Peyer's patch (tissue), 4 donors: ENCODE data around the gene LRIT2. TPM values are rescaled to one million over a fixed set of nuclear protein-coding genes. Genes with fewer than 3 reads are reported as not detected.

Experiments used
- DNase-seq, 3 donors: peaks; one replicate each; pipeline ENCODE4 v3.0.0-alpha.2; 2017 to 2019
- H3K27ac ChIP-seq, 4 donors: fragments of 200-600 bp; sonication (generic); one replicate each; pipeline ENCODE4 v1.5.1; 2016 to 2019
- H3K27me3 ChIP-seq, 2 donors: fragments of 200-600 bp; sonication (generic); one replicate each; pipeline ENCODE4 v1.5.1; 2019
- H3K36me3 ChIP-seq, 3 donors: fragments of 200-600 bp; sonication (generic); one replicate each; pipeline ENCODE4 v1.5.1; 2016 to 2019
- H3K4me1 ChIP-seq, 4 donors: fragments of 200-600 bp; sonication (generic); one replicate each; pipeline ENCODE4 v1.5.1; 2016 to 2019
- H3K4me3 ChIP-seq, 4 donors: fragments of 200-600 bp; sonication (generic); 1 replicate in 3 of 4; 2 replicates in 1 of 4; pipeline ENCODE4 v1.5.1; 2016 to 2019; ENCODE audit warnings: mild to moderate bottlenecking in 1 of 4
- H3K9me3 ChIP-seq, 4 donors: fragments of 200-600 bp; sonication (generic); one replicate each; pipeline ENCODE4 v1.5.1; 2016 to 2019; ENCODE audit warnings: mild to moderate bottlenecking in 1 of 4
- POLR2A ChIP-seq, 2 donors: fragments of 450-650 bp; IDR thresholded peaks; one replicate each; pipeline ENCODE4 v1.5.1; 2017; ENCODE audit warnings: antibody characterized with exemption in 2 of 2, mild to moderate bottlenecking in 2 of 2, moderate library complexity in 2 of 2
- total RNA-seq, 4 donors: library from RNA; depleted of rRNA; stranded (reverse); fragments of >200 nt; gene quantifications; one replicate each; pipeline ENCODE4 v1.1.0, GENCODE V29; 2016
- TF ChIP-seq, protein P1 (sequence below), 6 experiments: fragments of 450-650 bp in 4 of 6; fragments of 200-600 bp in 2 of 6; sonication (generic) in 1 of 6; IDR thresholded peaks; one replicate each; pipeline ENCODE4 v1.5.1; 2017 to 2019; ENCODE audit warnings: antibody characterized with exemption in 6 of 6, mild to moderate bottlenecking in 3 of 6, moderate library complexity in 1 of 6

LRIT2 gene
- total RNA-seq, 4 donors from 2014 or later = not detected

DNA sequence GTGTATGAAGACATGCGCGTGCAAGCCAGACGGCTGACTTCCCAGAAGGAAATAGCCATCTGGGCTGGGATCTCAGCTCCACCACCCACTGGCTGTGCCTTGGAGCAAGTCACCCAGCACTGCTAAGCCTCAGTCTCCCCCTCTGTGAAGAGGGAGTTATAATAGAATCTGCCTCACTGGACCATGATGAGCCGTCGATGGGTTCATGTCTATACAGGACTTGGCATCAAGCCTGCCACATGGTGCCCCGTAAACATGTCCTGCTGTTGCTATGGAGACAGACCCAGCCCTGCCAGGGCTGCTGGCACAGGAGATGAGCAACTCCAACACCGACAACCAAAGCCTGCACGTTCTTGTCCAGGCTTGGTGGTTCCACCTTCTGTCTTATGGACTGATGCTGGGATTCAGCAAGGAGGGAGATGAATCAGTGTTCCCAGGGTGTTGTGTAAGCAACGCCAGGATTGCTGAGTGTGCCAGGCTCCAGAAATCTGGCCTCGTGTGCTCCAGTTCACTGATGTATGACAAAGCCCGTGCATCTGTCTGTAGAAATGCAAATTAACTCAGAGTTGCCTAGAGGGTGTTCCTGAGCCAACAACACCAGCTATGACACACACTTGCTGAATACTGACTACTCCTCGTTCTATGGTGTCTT, 46.2 kb downstream of the LRIT2 start:
- Histone ChIP-seq H3K36me3 (peaks cover 0 to 3% (median 0%) of the 10 kb centered on the region in 3 donors), H3K9me3 (no peaks in the 10 kb centered on the region), H3K27ac (peak overlapping the region in 1 of 4 donors; percentile 25), H3K27me3 (no peaks in the 10 kb centered on the region), H3K4me3 (no peak overlapping the region), H3K4me1 (peaks cover 0 to 13% (median 7%) of the 10 kb centered on the region in 4 donors)
- peak; percentile 30 to 70 (median 63) for DNase-seq
- TF ChIP-seq, protein P1, sequence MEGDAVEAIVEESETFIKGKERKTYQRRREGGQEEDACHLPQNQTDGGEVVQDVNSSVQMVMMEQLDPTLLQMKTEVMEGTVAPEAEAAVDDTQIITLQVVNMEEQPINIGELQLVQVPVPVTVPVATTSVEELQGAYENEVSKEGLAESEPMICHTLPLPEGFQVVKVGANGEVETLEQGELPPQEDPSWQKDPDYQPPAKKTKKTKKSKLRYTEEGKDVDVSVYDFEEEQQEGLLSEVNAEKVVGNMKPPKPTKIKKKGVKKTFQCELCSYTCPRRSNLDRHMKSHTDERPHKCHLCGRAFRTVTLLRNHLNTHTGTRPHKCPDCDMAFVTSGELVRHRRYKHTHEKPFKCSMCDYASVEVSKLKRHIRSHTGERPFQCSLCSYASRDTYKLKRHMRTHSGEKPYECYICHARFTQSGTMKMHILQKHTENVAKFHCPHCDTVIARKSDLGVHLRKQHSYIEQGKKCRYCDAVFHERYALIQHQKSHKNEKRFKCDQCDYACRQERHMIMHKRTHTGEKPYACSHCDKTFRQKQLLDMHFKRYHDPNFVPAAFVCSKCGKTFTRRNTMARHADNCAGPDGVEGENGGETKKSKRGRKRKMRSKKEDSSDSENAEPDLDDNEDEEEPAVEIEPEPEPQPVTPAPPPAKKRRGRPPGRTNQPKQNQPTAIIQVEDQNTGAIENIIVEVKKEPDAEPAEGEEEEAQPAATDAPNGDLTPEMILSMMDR (IDR thresholded peaks at IDR 0.05) = no peak
- no peak for TF ChIP-seq POLR2A (IDR thresholded peaks at IDR 0.05)

GRCh38 chr10:84178160-84178609, 47.2 kb downstream of the LRIT2 start:
- Histone ChIP-seq H3K4me3 (no peak overlapping the region), H3K4me1 (peaks cover 0 to 13% (median 6%) of the 10 kb centered on the region in 4 donors), H3K9me3 (no peaks in the 10 kb centered on the region), H3K27ac (no peak overlapping the region), H3K27me3 (no peaks in the 10 kb centered on the region), H3K36me3 (peaks cover 0 to 3% (median 0%) of the 10 kb centered on the region in 3 donors)
- no peak for DNase-seq
- TF ChIP-seq, protein P1 (IDR thresholded peaks at IDR 0.05) = no peak
- TF ChIP-seq POLR2A (IDR thresholded peaks at IDR 0.05) = no peak

DNA sequence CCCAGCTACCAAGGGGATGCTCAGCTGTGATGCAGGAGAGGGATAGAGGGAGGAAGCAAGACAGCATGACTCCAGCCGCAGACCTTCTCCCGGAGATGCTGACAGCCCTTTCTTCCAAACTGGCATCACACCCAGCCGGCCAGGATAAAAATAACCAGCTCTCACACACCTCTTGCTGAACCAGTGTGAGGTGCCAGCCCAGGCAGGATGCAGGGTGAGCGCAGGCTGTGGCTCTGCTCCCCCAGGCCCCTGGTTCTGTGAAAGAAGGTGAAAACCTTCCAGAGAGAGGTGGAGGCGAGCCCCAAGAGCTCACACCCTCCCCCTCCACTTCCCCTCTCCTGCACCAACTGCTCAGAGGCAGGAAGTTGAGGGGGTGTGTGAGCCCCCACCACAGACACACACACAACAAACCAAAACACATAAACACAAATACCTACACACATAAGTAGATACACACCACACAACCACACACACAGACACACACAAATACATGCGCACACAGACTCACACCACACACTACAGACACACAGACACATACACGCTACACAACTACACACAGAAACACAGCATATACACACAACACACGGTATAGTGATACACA, 47.7 kb downstream of the LRIT2 start:
- TF ChIP-seq POLR2A (IDR thresholded peaks at IDR 0.05) = no peak
- TF ChIP-seq, protein P1 (IDR thresholded peaks at IDR 0.05) = no peak
- peak overlapping the region in 1 of 4 donors; percentile 38 for H3K27ac ChIP-seq
- peak in 2 of 3 donors; percentile 54 to 64 for DNase-seq

GRCh38 chr10:84176836-84177474, 48.4 kb downstream of the LRIT2 start:
- peaks cover 0 to 13% (median 9%) of the 10 kb centered on the region in 4 donors for H3K4me1 ChIP-seq
- peaks cover 0 to 3% (median 0%) of the 10 kb centered on the region in 3 donors for H3K36me3 ChIP-seq
- TF ChIP-seq POLR2A (IDR thresholded peaks at IDR 0.05) = no peak
- TF ChIP-seq, protein P1 (IDR thresholded peaks at IDR 0.05) = no peak
- no peak overlapping the region for H3K4me3 ChIP-seq
- H3K27me3 ChIP-seq = no peaks in the 10 kb centered on the region
- H3K27ac ChIP-seq = peak overlapping the region in 1 of 4 donors; percentile 38
- no peaks in the 10 kb centered on the region for H3K9me3 ChIP-seq
- DNase-seq = no peak

More for the DNA sequence above, 47.7 kb downstream of the LRIT2 start:
- Histone ChIP-seq H3K4me1 (peaks cover 0 to 13% (median 7%) of the 10 kb centered on the region in 4 donors), H3K36me3 (peaks cover 0 to 3% (median 0%) of the 10 kb centered on the region in 3 donors), H3K9me3 (no peaks in the 10 kb centered on the region), H3K27me3 (no peaks in the 10 kb centered on the region), H3K4me3 (no peak overlapping the region)

DNA sequence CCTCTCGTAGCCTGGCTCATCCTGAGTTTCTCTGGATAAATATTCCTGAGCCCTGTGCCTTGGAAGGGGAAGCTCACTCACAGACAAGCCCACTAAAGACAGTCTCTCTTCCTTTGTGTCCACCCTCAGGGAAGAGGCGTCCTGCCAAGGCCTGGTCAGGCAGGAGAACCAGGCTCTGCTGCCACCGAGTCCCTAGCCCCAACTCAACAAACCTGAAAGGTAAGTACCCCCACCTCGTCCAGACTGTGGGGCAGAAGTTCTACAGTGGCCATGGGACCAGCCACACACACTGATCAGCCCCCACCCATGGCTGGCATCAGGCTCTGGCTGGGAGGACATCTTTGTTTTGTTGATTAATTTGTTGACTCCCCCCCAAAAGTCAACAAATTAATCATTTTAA, 49.0 kb downstream of the LRIT2 start:
- H3K4me1 ChIP-seq = peaks cover 0 to 13% (median 9%) of the 10 kb centered on the region in 4 donors
- H3K27me3 ChIP-seq = no peaks in the 10 kb centered on the region
- H3K9me3 ChIP-seq = no peaks in the 10 kb centered on the region
- no peak overlapping the region for H3K27ac ChIP-seq
- no peak for TF ChIP-seq POLR2A (IDR thresholded peaks at IDR 0.05)
- TF ChIP-seq, protein P1 (IDR thresholded peaks at IDR 0.05) = no peak
- H3K36me3 ChIP-seq = peaks cover 0 to 3% (median 0%) of the 10 kb centered on the region in 3 donors
- no peak for DNase-seq
- no peak overlapping the region for H3K4me3 ChIP-seq
